Gastrocnemius medialis (tissue), 4 donors: Measurements from ENCODE around the gene NPHS1.

Source experiments
- POLR2A ChIP-seq, 2 donors: fragments of 450-650 bp; IDR thresholded peaks; one replicate each; pipeline ENCODE4 v1.6.1; 2017; ENCODE audit warnings: antibody characterized with exemption in 2 of 2, mild to moderate bottlenecking in 2 of 2, moderate library complexity in 2 of 2
- TF ChIP-seq, protein P1 (sequence below), 5 experiments: fragments of 450-650 bp in 3 of 5; fragments of 200-600 bp in 2 of 5; sonication (generic) in 2 of 5; IDR thresholded peaks in 4 of 5; conservative IDR thresholded peaks in 1 of 5; 1 replicate in 4 of 5; 2 replicates in 1 of 5; pipeline ENCODE4 v1.5.1; 2016 to 2019; ENCODE audit warnings: antibody characterized with exemption in 5 of 5, mild to moderate bottlenecking in 3 of 5, moderate library complexity in 3 of 5

- TF ChIP-seq, protein P1, sequence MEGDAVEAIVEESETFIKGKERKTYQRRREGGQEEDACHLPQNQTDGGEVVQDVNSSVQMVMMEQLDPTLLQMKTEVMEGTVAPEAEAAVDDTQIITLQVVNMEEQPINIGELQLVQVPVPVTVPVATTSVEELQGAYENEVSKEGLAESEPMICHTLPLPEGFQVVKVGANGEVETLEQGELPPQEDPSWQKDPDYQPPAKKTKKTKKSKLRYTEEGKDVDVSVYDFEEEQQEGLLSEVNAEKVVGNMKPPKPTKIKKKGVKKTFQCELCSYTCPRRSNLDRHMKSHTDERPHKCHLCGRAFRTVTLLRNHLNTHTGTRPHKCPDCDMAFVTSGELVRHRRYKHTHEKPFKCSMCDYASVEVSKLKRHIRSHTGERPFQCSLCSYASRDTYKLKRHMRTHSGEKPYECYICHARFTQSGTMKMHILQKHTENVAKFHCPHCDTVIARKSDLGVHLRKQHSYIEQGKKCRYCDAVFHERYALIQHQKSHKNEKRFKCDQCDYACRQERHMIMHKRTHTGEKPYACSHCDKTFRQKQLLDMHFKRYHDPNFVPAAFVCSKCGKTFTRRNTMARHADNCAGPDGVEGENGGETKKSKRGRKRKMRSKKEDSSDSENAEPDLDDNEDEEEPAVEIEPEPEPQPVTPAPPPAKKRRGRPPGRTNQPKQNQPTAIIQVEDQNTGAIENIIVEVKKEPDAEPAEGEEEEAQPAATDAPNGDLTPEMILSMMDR (IDR thresholded peaks at IDR 0.05 in 4 of 5, conservative IDR thresholded peaks at IDR 0.05 in 1 of 5) = no peak
- no peak for TF ChIP-seq POLR2A (IDR thresholded peaks at IDR 0.05)
Observed at GRCh38 chr19:35898499-35898809, 46.1 kb upstream of the NPHS1 start.
